Hematopoietic multipotent progenitor cell (in vitro differentiated cells): ENCODE measurements around the gene CAMK1. TPM values are rescaled to one million over a fixed set of nuclear protein-coding genes. Genes with fewer than 3 reads are reported as not detected.

ENCODE experiments used
- DNase-seq, 3 donors: peaks; one replicate each; pipeline ENCODE4 v3.0.0-alpha.2; 2011 to 2015; ENCODE audit warnings: low read depth in 2 of 3, low spot score in 2 of 3
- total RNA-seq: library from RNA; depleted of rRNA; stranded (reverse); fragments of >200 nt; gene quantifications from one replicate; pipeline ENCODE4 v1.2.3, GENCODE V29; 2012

CAMK1 gene
- total RNA-seq, 1 donor: 1.1 TPM

DNA sequence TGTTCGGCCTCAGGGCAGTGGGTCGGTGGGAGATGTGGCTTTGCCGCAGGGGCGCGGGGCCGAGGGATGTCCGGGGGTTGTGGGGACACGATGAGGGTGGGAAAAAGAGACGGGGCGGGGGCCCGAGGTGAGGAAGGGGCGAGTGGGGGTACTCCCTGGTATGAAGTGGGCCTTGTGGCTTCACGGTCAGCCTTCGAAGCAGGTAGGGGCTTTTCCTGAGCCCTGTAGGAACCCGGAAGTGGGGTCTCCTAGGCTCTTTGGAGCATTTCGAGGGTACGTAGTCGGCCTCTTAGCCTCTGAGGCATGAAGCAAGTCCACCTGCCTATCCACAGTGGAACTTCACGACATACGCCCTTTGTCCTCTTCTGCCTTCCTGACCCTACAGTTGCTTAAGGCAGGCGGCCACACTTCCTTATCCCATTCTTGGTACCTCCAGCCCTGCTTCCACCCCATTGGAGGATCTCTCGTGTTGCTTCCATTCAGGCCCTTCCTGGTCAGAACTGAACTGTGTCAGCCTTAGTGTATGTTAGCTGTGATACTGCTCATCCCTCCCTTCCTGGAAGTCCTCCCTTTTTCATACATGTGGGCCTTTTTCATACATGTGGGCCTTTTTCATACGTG is 23.5 kb upstream of the CAMK1 start:
- DNase-seq: peak in 1 of 3 donors; percentile 35

DNA sequence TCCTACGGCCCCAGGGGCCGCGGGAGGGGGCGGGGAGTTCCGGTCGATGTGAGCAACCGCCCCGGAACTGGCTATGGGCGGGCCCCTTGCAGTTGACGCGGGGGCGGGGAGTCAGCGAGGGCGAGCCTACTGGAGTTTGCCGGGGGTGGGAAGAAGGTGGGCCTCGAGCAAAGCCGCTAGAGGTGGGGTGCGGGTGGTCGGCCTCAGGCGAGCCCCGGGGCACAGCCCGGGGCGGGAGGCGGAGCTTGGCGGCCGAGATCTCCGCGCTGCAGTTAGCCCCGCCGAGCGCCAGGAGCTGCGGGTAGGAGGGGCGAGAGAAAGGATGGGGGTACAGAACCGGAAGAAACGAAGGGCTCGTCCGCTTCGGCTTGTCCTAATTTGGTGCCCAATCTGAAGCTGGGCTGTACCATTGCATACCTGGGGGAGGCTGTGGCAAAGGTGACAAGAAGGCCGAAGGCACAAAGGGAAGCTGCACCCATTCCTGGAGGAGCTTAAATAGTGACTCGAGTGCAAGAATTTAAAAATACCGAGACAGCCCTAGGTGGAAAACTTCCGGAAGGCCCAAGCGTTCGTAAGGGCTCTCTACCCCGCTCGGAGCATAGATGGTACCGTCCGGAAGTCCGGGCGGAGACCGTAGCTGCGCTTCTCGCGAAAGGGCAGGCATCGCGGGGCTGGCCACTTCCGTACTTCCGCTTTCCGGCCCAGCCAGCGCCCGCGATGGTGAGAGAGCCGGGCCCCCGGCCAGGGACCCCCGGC is 22.8 kb upstream of the CAMK1 start, which contains the start of the genes ARPC4 and TADA3:
Gene ARPC4, plus strand, starts transcription at position 678 of the 756 bp plus-strand sequence. Its CDS starts 40 bp downstream, at position 718.
Gene TADA3, minus strand, starts transcription at position 69 of the 756 bp plus-strand sequence. CDS start 1,007 bp downstream, outside the sequence.
- peak; percentile 93 to 98 (median 97) for DNase-seq

DNA sequence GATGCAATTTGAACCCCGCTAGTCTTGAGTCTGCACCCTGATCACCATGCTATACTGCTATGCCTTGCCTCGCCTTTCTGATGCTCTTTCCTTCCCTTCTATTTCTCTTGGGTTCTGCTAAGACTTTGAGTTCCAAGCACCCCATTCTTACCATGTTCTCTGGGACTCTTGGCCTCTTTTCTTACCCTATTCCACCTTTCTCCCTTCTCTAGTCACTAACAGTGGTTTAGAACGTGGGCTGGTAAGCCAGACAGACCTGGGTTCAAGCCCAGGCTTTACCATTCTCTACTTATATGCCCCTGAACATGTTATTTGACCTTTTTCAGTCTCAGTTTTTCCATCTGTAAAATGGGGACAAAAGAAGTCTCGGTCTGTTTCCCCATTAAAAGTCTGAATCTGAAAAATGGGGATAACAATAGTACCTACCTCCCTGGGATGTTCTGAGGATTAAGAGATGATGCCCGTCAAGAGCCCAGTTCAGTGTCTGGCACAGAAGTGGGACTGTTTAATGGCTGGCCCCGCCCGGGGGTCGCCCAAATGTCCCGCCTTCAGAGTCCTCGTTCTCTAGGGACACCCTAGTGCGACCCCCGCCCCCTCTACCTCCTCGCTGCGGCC is 22.1 kb upstream of the CAMK1 start:
- DNase-seq: no peak

DNA sequence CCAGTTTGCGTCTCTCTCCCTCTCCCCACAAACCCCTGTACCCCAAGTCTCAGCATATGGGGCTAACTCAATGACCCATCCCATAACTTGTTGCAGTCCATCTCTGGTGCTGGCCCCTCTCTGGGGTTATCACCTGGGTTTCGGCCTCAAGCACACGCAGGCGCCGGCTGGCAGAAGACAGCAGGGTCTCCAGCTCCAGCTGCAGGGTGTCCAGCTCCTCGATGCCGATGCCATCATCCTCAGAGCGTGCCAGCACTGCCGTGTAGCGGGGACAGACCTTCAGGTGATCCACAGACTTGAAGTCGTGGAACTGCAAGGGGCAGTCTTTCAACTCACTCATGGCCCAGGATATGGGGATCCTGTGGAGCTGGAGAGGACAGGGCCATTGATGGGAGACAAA is 21.4 kb upstream of the CAMK1 start:
- no peak for DNase-seq

DNA sequence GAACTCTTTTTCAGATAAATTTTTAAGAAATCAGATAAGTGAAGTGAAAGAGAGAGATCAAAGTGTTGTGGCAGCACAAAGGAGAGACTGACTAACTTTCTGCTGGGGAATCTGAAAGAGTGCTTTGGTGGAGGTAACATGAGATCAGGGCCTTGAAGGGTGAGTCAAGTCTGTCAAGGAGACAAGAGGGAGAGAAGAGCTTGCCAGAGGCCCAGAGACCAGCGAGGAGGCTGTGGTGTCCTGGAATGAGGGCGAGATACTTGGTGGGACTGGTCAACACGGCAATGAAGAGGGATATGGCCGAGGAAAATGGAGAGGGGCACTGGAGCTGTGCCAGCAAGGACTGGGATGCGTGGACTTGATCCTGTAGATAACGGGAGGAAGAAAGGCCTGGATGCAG is 18.0 kb upstream of the CAMK1 start:
- DNase-seq: no peak

DNA sequence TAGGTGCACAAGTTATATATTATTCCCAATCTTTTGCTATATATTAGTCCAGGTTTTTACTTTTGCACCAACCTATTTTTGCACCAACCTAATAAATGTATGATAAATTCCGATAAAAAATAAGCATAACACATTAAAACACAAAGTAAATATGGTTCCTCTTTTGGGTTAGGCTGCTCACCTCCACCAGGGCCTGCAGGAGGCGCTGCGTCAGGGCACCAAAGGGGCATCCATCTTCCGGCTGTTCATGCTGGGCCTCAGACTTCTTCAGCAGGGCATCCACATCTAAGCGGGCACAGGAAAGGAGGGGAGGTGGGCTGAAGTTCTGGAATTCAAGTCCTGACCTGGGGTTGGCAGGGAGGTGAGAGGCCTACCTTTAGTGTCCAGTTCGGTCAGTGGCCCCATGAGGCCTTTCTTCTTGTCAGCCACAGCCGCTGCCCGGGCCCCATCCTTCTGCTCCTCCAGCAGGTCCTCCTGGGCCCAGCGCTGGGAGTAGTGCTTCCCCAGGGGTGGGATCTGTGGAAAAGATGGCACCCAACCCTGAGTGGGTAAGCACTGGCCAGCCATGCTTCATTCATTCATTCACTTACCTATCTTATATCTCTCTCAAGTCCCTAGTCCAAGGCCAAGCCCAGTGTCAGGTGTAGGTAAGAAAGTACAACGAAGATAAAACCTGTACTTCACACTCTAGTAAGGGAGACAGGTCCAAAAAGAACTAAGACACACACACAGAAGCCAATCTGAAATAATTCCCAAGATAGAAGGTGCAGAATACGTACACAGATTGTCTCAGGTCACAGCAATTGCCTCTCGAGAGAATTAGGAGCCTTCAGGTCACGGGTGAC is 17.3 kb upstream of the CAMK1 start:
- DNase-seq: peak in 1 of 3 donors; percentile 37

DNA sequence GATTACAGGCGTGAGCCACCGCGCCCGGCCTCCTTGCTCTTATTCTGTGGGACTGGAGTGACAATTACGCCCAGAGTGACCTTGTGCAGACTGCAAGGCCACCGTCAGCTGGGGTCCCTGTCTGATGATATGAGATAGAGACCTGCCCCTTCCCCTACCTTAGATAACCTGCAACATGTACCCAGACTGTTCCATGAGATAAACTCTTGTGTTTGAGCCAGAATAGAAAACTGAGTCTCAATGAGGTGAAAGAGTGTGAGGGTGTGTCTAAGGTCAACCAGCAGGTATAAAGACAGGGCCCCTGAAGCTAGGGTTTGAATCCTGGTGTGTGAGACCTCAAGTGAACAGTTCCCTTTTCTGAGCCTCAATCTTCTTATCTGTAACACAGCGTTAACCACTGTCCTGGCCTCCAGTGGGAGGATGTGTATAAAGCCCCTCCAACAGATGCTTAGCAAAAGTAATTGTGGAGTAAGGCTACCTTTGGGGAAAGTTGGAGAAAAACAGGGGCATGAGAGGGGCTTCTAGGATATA is 16.5 kb upstream of the CAMK1 start:
- DNase-seq: no peak

DNA sequence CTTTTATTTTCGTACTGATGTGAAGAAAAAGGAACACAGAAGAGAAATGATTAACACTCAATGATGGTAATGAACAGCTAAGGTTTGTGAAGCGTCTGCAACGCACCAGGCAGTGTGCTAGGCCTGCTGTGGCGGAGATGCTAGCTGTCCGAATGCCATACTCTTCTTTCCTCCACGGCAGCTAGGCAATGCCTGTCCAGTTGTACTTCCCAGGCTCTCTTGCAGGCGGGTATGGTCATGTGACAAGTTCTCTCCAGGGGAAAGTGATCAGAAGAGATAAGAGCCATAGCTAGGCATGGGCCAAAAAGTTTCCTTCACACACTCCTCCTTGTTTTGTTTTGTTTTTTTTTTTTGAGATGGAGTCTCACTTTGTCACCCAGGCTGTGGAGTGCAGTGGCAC is 15.9 kb upstream of the CAMK1 start:
- no peak for DNase-seq

DNA sequence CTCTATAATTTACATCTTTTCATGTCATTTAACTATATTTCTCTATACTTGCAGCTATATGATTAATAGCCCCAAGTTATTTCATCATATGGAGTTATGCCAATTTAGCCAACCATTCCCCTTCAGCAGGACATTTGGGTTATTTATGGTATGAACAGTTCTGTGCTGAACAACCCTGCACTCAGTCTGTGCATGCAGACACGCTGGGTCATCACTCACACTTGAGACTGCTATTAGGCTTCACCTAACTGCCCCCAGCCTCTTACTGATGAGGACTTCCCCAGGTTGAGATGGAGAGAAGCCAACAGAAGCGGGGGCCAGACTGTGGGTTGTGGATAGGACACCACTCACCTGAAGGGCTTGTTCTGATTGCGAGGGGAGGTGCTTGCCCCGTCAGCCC is 15.2 kb upstream of the CAMK1 start:
- no peak for DNase-seq

DNA sequence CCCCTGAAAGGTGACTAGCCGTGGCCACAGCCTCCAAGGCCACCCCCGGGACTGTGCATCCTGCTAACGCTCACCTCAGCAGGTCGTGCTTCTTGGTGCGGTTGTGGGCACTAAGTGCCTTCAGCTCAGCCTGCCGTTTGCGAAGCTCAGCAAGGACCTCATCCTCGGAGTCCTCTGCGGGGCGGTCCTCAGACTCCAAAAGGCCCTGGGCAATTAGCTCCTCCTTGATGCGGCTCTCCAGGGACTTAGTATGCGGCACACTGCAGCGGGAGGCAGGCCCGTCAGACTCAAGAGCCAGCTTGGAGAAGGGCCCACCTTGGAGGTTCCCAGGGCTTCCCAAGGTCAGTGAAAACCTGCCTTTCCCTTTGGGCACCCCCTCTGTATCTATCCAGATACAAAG is 14.2 kb upstream of the CAMK1 start:
- no peak for DNase-seq

DNA sequence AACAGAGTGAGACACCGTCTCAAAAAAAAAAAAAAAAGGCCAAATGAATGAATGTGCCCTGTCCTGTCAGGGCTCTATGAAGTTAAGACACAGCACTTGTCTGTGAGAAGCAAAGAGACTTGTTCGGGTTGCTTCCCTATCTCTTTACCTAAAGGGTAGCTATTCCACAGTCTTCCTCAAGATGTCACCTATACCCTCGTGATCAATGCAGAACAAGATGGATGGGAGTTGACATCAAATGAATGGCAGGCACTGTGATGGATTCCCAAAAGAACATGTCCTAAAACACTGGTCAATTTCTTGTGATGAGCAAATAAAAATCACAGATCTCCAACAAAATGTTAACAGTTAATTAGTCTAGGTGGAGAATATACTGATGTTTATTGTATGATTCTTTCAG is 13.0 kb upstream of the CAMK1 start:
- DNase-seq: no peak

DNA sequence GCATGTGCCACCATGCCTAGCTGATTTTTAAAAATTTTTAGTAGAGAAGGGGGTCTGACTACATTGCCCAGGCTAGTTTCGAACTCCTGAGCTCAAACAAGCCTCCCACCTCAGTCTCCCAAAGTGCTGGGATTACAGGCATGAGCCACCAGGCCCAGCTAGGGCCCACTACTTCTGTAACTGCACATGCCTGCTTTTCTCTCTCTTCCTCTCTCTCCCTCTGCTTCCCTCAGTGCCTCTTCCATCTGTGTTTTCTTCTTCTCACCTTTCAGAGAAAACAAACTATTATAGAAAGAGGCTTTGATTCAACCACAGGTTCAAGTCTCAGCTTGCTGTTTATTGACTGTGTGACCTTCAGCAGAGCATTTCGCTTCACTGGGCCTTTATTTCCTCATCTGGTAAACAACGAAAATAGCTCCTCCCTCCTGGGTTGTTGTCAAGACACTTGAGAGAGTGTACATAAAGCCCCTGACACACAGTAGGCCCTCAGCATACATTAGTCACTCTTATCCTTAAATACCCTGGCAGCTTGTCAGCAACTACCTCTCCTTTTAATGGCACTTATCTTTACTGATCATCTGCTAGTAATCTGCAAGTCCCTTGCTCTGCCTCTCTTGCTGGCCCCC is 12.3 kb upstream of the CAMK1 start:
- no peak for DNase-seq

DNA sequence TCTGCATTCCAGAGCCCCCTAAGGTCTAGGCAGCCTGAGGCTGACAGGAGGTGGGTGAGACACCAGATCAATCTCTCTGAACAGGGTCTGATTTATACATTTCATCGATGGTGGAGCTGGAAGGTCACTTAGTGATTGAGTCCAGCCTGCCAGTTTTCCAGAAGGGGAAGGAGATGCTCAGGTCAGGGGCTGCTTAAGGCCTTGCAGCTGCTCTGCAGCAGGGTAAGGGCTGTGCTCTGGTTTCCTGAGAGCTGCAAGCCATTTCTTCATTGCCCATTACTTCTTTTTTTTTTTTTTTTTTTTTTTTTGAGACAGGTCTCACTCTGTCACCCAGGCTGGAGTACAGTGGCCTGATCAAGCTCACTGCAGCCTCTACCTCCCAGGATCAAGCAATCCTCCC is 11.8 kb upstream of the CAMK1 start:
- no peak for DNase-seq

DNA sequence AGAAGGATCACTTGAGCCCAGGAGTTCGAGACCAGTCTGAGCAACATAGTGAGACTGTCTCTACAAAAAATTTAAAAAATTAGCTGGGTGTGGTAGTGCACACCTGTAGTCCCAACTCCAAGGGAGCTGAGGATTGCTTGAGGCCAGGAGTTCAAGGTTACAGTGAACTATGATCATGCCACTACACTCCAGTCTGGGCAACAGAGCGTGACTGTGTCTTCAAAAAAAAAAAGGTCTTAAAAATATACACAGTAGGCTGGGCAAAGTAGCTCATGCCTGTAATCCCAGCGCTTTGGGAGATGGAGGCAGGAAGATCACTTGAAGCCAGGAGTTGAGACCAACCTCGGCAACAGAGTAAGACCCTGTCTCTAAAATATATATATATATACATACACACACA is 11.2 kb upstream of the CAMK1 start:
- no peak for DNase-seq

DNA sequence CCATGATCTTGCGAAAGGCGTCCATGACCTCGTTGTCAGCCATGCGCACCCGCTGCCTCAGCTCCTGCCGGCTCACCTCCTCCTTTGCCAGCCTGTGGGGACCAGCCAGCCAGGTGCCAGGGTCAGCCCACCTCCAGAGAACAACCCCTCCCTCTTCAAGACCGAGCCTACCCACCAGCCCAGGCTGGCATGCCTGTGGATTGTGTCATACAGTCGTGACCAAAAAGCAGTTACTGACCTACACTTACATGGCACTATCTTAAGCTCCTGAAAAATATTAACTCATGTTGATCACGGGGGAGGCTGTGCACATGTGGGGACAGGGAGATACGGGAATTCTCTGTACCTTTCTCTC is 10.7 kb upstream of the CAMK1 start:
- DNase-seq: no peak

DNA sequence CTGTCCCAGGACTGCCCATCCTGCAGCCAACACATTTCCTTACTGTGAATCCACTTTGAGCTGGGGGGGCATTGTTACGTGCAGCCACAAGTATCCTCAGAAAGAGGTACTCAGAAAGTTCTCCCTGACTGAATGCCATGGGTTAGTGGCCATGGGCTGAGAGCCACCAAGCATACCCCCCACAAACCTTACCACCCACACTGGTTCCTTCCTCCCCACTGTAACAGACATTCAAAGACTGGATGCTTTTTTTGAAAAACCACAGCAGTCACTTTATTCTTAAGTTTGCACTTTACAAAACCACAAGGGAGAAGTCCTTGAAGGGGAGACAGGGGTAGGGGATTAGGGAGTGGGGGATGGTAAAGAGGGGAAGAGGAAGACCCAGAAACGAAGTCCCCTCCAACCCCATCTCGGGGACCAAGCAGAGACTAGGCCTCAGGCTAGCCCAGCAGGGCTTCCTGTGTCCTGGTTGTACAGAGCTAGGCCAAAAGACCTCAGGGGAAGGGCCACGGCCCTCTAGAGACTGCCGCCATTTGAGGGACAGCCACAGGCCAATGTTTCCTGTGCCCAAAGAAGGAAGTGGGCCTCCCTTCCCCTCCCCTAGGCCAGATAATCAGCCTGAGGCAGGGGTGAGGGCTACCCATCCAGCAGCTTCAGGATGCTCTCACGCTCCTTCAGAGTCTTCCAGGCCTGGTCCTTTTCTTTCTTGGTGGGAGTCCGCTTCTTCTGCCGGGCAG is 10.1 kb upstream of the CAMK1 start:
- peak in 2 of 3 donors; percentile 84 to 95 for DNase-seq

DNA sequence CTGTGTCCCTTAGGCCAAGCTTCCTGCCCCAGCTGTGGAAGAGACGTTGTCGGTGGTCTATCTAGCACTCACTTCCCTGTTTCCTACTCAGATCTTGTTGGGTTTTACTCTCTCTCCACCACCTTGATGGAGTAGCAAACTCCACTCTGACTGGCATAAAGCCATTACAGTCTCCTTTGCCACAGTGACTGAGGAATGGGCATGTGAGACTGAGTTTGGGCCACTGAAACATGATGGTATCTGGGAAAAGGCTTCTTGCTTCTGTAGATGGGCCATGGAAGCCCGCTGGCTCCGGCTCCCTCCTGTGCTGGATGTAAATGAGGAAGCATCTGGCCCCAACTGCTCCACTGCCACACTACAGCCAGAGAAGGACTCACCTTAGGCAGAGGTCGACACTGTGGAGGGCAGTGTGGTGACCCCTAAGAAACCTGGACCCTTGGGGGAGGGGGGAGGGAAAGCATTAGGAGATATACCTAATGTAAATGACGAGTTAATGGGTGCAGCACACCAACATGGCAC is 9.4 kb upstream of the CAMK1 start:
- DNase-seq: peak in 1 of 3 donors; percentile 36

DNA sequence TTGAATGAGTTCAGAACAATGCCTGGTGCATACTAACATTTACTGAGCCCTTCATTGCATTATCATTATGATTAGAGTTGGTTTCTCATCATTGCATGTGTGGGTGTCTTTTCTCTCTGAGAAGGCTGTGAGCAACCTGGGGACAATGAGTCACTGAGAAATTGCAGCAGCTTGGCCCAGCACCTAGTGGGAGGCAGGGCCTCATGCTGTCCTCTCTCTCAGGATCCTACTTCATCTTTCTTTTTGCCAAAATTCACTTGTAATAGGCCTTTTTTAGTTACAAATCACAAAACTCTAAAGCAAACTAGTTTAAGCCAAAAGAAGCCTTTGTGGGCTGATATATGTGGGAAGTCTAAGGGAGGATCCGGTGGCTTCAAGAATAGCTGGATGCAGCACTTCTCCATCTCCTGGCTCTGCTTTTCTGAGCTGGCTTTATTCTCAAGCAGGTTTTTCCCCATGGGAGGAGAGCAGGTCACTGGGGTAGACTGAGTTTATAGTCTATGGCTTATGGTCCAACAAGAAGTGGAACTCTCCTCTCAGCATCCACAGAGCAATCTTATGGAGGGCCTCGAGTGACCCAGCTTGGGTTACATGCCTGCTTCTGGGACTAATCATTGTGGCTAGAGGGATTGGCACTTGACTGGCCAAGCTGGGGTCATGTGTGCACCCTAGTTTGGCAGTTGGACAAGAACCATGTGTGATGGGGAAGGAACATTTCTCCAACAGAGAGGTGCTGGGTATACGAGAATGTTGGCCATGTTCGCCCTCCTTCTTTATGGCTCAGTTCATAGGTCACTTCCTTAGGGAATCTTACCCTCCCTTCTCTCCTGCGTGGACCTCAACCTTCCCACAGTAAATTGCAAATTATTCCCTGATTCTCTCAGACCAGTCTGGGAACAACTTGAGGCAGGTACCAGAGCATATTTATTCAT is 8.7 kb upstream of the CAMK1 start:
- DNase-seq: no peak
